Measurements from ENCODE around the gene MMP13.

DNA sequence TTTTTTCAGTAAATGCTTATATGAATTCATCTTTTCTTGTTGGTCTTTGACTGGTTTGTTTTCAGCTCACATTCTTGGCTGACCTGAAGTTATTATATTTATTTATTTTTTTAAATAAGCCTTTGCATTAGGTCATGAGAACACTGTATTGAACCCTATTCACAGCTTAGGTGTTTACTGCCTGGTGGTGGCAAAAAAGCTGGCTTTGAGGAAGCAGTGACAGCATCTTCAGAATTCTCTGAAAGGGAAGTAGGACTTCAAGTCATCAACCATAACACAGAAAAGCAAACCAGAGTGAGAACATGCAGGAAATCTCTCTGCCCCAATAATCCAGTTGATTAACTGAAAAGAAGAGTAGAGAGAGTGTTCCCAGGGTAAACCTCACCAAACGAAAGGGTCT, 30.3 kb upstream of the MMP13 start:
- TF ChIP-seq, protein P1, sequence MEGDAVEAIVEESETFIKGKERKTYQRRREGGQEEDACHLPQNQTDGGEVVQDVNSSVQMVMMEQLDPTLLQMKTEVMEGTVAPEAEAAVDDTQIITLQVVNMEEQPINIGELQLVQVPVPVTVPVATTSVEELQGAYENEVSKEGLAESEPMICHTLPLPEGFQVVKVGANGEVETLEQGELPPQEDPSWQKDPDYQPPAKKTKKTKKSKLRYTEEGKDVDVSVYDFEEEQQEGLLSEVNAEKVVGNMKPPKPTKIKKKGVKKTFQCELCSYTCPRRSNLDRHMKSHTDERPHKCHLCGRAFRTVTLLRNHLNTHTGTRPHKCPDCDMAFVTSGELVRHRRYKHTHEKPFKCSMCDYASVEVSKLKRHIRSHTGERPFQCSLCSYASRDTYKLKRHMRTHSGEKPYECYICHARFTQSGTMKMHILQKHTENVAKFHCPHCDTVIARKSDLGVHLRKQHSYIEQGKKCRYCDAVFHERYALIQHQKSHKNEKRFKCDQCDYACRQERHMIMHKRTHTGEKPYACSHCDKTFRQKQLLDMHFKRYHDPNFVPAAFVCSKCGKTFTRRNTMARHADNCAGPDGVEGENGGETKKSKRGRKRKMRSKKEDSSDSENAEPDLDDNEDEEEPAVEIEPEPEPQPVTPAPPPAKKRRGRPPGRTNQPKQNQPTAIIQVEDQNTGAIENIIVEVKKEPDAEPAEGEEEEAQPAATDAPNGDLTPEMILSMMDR (IDR thresholded peaks at IDR 0.05): no peak
- no peak for TF ChIP-seq POLR2A (IDR thresholded peaks at IDR 0.05)
- TF ChIP-seq EP300 (IDR thresholded peaks at IDR 0.05): no peak
